Caco-2 (cell line): ENCODE results near the gene FOXQ1. TPM values are rescaled to one million over a fixed set of nuclear protein-coding genes. Genes with fewer than 3 reads are reported as not detected.

Experiments
- BruUV-seq: library from RNA; stranded (reverse); fragments of 400-500 nt; replicated peaks from 2 replicates; lab custom pipeline; 2021; lab: Mats Ljungman, UMichigan
- CTCF ChIA-PET: fragments of 300-600 bp; sonication (Branson Sonifier 250); formaldehyde crosslinking; loops from one replicate; lab custom pipeline; 2022; ENCODE audit warnings: antibody characterized with exemption; lab: Charles Lee
- POLR2A ChIA-PET: fragments of 300-600 bp; sonication (Branson Sonifier 250); formaldehyde crosslinking; loops from one replicate; lab custom pipeline; 2022; ENCODE audit warnings: antibody characterized with exemption; lab: Charles Lee
- DNase-seq, 2 experiments: peaks; one replicate each; pipeline versions ENCODE4 v3.0.0 to v3.0.0-alpha.2; 2020 to 2022
- H3K27me3 ChIP-seq: replicated peaks from 2 replicates; pipeline ENCODE4 v1.6.0; 2011; ENCODE audit warnings: low read length; ENCODE audit not compliant: control insufficient read depth, insufficient read depth
- H3K36me3 ChIP-seq: 2 replicates; pipeline ENCODE4 v1.5.1; 2011; ENCODE audit warnings: low read length; ENCODE audit not compliant: control insufficient read depth, insufficient read depth
- H3K4me1 ChIP-seq: fragments of 250-450 bp; sonication (Bioruptor Pico); 2 replicates; pipeline ENCODE4 v1.5.1; 2020; ENCODE audit warnings: mild to moderate bottlenecking
- H3K4me3 ChIP-seq: 2 replicates; pipeline ENCODE4 v1.5.1; 2011; ENCODE audit warnings: low read depth, mild to moderate bottlenecking, control low read depth, low read length
- H3K9me3 ChIP-seq: fragments of 250-450 bp; sonication (Bioruptor Pico); 2 replicates; pipeline ENCODE4 v1.5.1; 2020; ENCODE audit warnings: mild to moderate bottlenecking, moderate library complexity
- H3K27ac Mint-ChIP-seq: one replicate; pipeline ENCODE4 v1.8.0; 2022; ENCODE audit warnings: mixed read lengths; ENCODE audit not compliant: unreplicated experiment
- H3K27me3 Mint-ChIP-seq: one replicate; pipeline ENCODE4 v1.8.0; 2022; ENCODE audit warnings: mixed read lengths; ENCODE audit not compliant: insufficient read depth, unreplicated experiment
- H3K36me3 Mint-ChIP-seq: one replicate; pipeline ENCODE4 v1.8.0; 2022; ENCODE audit warnings: mild to moderate bottlenecking, mixed read lengths; ENCODE audit not compliant: insufficient read depth, unreplicated experiment
- H3K4me1 Mint-ChIP-seq: one replicate; pipeline ENCODE4 v1.8.0; 2022; ENCODE audit warnings: low read depth, mixed read lengths; ENCODE audit not compliant: unreplicated experiment
- H3K4me3 Mint-ChIP-seq: one replicate; pipeline ENCODE4 v1.8.0; 2022; ENCODE audit warnings: mild to moderate bottlenecking, moderate library complexity, mixed read lengths; ENCODE audit not compliant: unreplicated experiment
- H3K9me3 Mint-ChIP-seq: one replicate; pipeline ENCODE4 v1.8.0; 2022; ENCODE audit warnings: mixed read lengths; ENCODE audit not compliant: unreplicated experiment
- CTCF ChIP-seq, 2 experiments: fragments of 200-600 bp in 1 of 2; IDR thresholded peaks; 1 replicate in 1 of 2; 2 replicates in 1 of 2; pipeline versions ENCODE4 v1.5.1 to v1.8.0; 2011 to 2022; ENCODE audit warnings: antibody characterized with exemption in 1 of 2, control low read depth in 1 of 2, inconsistent platforms in 1 of 2, low read depth in 1 of 2, low read length in 1 of 2, mild to moderate bottlenecking in 1 of 2, moderate library complexity in 1 of 2; ENCODE audit not compliant: insufficient read depth in 1 of 2, severe bottlenecking in 1 of 2, unreplicated experiment in 1 of 2
- intact Hi-C: fragments of 100-400 bp; cut with micrococcal nuclease; formaldehyde crosslinking; loops from one replicate; pipeline ENCODE4 v1.10.0; 2022; ENCODE audit not compliant: unreplicated experiment
- total RNA-seq: library from RNA; stranded (reverse); gene quantifications from 2 replicates; pipeline ENCODE4 v1.2.3, GENCODE V29; 2022

FOXQ1 gene
- total RNA-seq, 1 experiment from 2014 or later: 191 TPM

GRCh38 chr6:1321738-1322137, 9.8 kb downstream of the FOXQ1 start:
- POLR2A ChIA-PET: no interaction called here

GRCh38 chr6:1322156-1322555, 10.3 kb downstream of the FOXQ1 start:
- H3K27me3 ChIP-seq: no peaks in the 10 kb centered on the region
- no peak for DNase-seq
- Mint-ChIP-seq H3K36me3 (peaks cover 27% of the 10 kb centered on the region), H3K4me1 (peaks cover 31% of the 10 kb centered on the region), H3K4me3 (no peak overlapping the region), H3K27me3 (no peaks in the 10 kb centered on the region), H3K27ac (peak overlapping the region; percentile 95), H3K9me3 (no peaks in the 10 kb centered on the region)
- H3K9me3 ChIP-seq: peaks cover 11% of the 10 kb centered on the region
- ChIA-PET CTCF (interaction anchor here (1.2 kb wide), 1 partner anchor 10 kb away, joined by 3 read pairs; the partner anchor contains the start of gene FOXQ1), POLR2A (interaction anchor here (1.1 to 1.5 kb wide), 3 partner anchors 11 to 93 kb away, joined by 4 to 9 read pairs (median 5); partner anchors contain the start of gene FOXQ1)
- no peak overlapping the region for H3K4me3 ChIP-seq
- H3K36me3 ChIP-seq: no peaks in the 10 kb centered on the region
- no peak for TF ChIP-seq CTCF (IDR thresholded peaks at IDR 0.05; ENCODE audit: insufficient read depth in 1 of 2, low read depth in 1 of 2, low read length in 1 of 2, severe bottlenecking in 1 of 2, unreplicated experiment in 1 of 2)
- BruUV-seq: no TSS peak
- intact Hi-C loops: no loop called here
- H3K4me1 ChIP-seq: peaks cover 58% of the 10 kb centered on the region

More at GRCh38 chr6:1321738-1322137, 9.8 kb downstream of the FOXQ1 start:
- H3K4me1 Mint-ChIP-seq: peaks cover 27% of the 10 kb centered on the region
- H3K9me3 Mint-ChIP-seq: no peaks in the 10 kb centered on the region
- BruUV-seq: no TSS peak
- H3K36me3 Mint-ChIP-seq: peaks cover 27% of the 10 kb centered on the region
- no peak for TF ChIP-seq CTCF (IDR thresholded peaks at IDR 0.05; ENCODE audit: insufficient read depth in 1 of 2, low read depth in 1 of 2, low read length in 1 of 2, severe bottlenecking in 1 of 2, unreplicated experiment in 1 of 2)
- peaks cover 11% of the 10 kb centered on the region for H3K9me3 ChIP-seq
- CTCF ChIA-PET: no interaction called here
- no peaks in the 10 kb centered on the region for H3K27me3 ChIP-seq
- intact Hi-C loops: no loop called here
- H3K36me3 ChIP-seq: no peaks in the 10 kb centered on the region
- no peak overlapping the region for H3K4me3 ChIP-seq
- H3K27me3 Mint-ChIP-seq: no peaks in the 10 kb centered on the region
- DNase-seq: no peak
- H3K4me1 ChIP-seq: peaks cover 55% of the 10 kb centered on the region
- H3K27ac Mint-ChIP-seq: peak overlapping the region; percentile 95
- no peak overlapping the region for H3K4me3 Mint-ChIP-seq

- Mint-ChIP-seq H3K36me3 (peaks cover 22% of the 10 kb centered on the region), H3K27me3 (no peaks in the 10 kb centered on the region), H3K4me1 (peaks cover 37% of the 10 kb centered on the region), H3K27ac (peak overlapping the region; percentile 95), H3K9me3 (no peaks in the 10 kb centered on the region), H3K4me3 (no peak overlapping the region)
- DNase-seq: peak; percentile 70 to 74
- Histone ChIP-seq H3K4me1 (peaks cover 58% of the 10 kb centered on the region), H3K36me3 (no peaks in the 10 kb centered on the region), H3K4me3 (no peak overlapping the region), H3K27me3 (no peaks in the 10 kb centered on the region), H3K9me3 (peaks cover 6% of the 10 kb centered on the region)
- ChIA-PET POLR2A (interaction anchor here (0.5 to 1.5 kb wide), 4 partner anchors 11 to 267 kb away, joined by 4 to 9 read pairs (median 6); partner anchors contain the start of gene FOXQ1), CTCF (interaction anchor here (1.2 kb wide), 1 partner anchor 11 kb away, joined by 3 read pairs; the partner anchor contains the start of gene FOXQ1)
- BruUV-seq: no TSS peak
- no peak for TF ChIP-seq CTCF (IDR thresholded peaks at IDR 0.05; ENCODE audit: insufficient read depth in 1 of 2, low read depth in 1 of 2, low read length in 1 of 2, severe bottlenecking in 1 of 2, unreplicated experiment in 1 of 2)
- intact Hi-C loops: no loop called here
Observed at GRCh38 chr6:1322696-1323219, 10.9 kb downstream of the FOXQ1 start.
